Erythroblast (primary cell): ENCODE results near the gene ZNF423.

ENCODE experiments used
- GATA1 ChIP-seq: IDR thresholded peaks from 2 replicates; pipeline ENCODE4 v1.6.1; 2011; ENCODE audit warnings: low read depth, mild to moderate bottlenecking, control low read depth, low read length, moderate library complexity
- POLR2A ChIP-seq: IDR thresholded peaks from 2 replicates; pipeline ENCODE4 v1.6.1; 2011; ENCODE audit warnings: mild to moderate bottlenecking, low read length

DNA sequence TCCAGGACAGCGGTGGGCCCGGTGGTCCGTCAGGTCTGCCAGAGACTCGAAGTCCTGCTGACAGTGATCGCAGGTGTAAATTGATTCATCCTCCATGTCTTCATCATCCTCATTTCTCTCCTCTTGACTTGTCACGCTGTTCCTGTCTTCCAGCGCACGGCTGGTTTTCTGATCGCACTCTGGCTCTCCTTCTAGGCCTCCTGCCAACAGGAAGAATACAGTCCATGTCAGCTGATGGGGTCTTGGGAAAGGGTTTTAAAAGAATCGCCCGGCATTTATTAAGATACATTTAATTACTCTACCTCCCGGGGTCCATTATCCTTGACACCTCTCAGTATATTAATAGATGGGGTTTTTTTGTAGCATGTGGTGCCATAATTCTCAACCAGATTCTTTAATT is 125.1 kb downstream of the ZNF423 start:
- TF ChIP-seq POLR2A: no peak
- no peak for TF ChIP-seq GATA1
